ENCODE results near the gene KCNQ1OT1. TPM values are rescaled to one million over a fixed set of nuclear protein-coding genes. Genes with fewer than 3 reads are reported as not detected.

KCNQ1OT1 gene
- total and polyA plus RNA-seq, 12 donors, result 0.01 to 0.73 (median 0.43) TPM

- Histone ChIP-seq H3K9me3 (no peaks in the 10 kb centered on the region), H3K27ac (no peak overlapping the region), H3K4me3 (no peak overlapping the region), H3K36me3 (no peaks in the 10 kb centered on the region), H3K4me1 (peaks cover 0 to 31% (median 12%) of the 10 kb centered on the region in 9 donors), H3K27me3 (no peaks in the 10 kb centered on the region)
- TF ChIP-seq CTCF (IDR thresholded peaks at IDR 0.05), result no peak
- WGBS, 2 donors, result 88 to 95% methylated on average over 9 of the region's 9 CpGs
- intact Hi-C loops (cut with DNase I), result no loop called here
- no peak for DNase-seq
- ATAC-seq, result peak in 2 of 8 donors; percentile 16 to 39
Observed at GRCh38 chr11:2744166-2744565, 44.4 kb upstream of the KCNQ1OT1 start.

GRCh38 chr11:2743427-2744110, 43.8 kb upstream of the KCNQ1OT1 start:
- no peaks in the 10 kb centered on the region for H3K36me3 ChIP-seq
- no peak for ATAC-seq
- WGBS, 2 donors, result 94 to 95% methylated on average over 21 of the region's 21 CpGs
- peaks cover 0 to 31% (median 12%) of the 10 kb centered on the region in 9 donors for H3K4me1 ChIP-seq
- H3K27me3 ChIP-seq, result no peaks in the 10 kb centered on the region
- no peak overlapping the region for H3K4me3 ChIP-seq
- DNase-seq, result no peak
- no peak for TF ChIP-seq CTCF (IDR thresholded peaks at IDR 0.05)
- H3K27ac ChIP-seq, result no peak overlapping the region
- no peaks in the 10 kb centered on the region for H3K9me3 ChIP-seq
- intact Hi-C loops (cut with DNase I), result no loop called here

- Histone ChIP-seq H3K36me3 (no peaks in the 10 kb centered on the region), H3K27ac (no peak overlapping the region), H3K27me3 (no peaks in the 10 kb centered on the region), H3K9me3 (no peaks in the 10 kb centered on the region), H3K4me3 (no peak overlapping the region), H3K4me1 (peaks cover 0 to 36% (median 12%) of the 10 kb centered on the region in 9 donors)
- ATAC-seq (no peak), DNase-seq (no peak)
- WGBS, 2 donors, result 93 to 97% methylated on average over 20 of the region's 20 CpGs
- intact Hi-C loops (cut with DNase I), result no loop called here
- TF ChIP-seq CTCF (IDR thresholded peaks at IDR 0.05), result no peak
Observed at GRCh38 chr11:2742611-2743426, 43.0 kb upstream of the KCNQ1OT1 start.

- H3K27ac ChIP-seq, result no peak overlapping the region
- ATAC-seq (no peak), DNase-seq (no peak)
- H3K9me3 ChIP-seq, result no peaks in the 10 kb centered on the region
- peaks cover 0 to 41% (median 18%) of the 10 kb centered on the region in 9 donors for H3K4me1 ChIP-seq
- H3K4me3 ChIP-seq, result no peak overlapping the region
- H3K36me3 ChIP-seq, result no peaks in the 10 kb centered on the region
- intact Hi-C loops (cut with DNase I), result no loop called here
- WGBS, 2 donors, result 93 to 99% methylated on average over 5 of the region's 5 CpGs
- H3K27me3 ChIP-seq, result no peaks in the 10 kb centered on the region
- no peak for TF ChIP-seq CTCF (IDR thresholded peaks at IDR 0.05)
Observed at GRCh38 chr11:2742201-2742600, 42.4 kb upstream of the KCNQ1OT1 start.

All from heart right ventricle (tissue), 16 donors.